GM19438 (cell line): Measurements from ENCODE around the gene LIMK1.

ENCODE experiments used
- ATAC-seq: cut with Tn5 transposase; IDR thresholded peaks from one replicate; pipeline ENCODE4 v1.9.1; 2021; ENCODE audit warnings: low read depth; ENCODE audit not compliant: unreplicated experiment

LIMK1 gene

GRCh38 chr7:74082770-74083116 is 861 bp upstream of the LIMK1 start:
- no peak for ATAC-seq

- peak; percentile 38 for ATAC-seq
Observed at GRCh38 chr7:74083928-74084721, 521 bp downstream of the LIMK1 start.

GRCh38 chr7:74084722-74085578 is 1.3 kb downstream of the LIMK1 start:
- ATAC-seq, result no peak

- no peak for ATAC-seq
Observed at GRCh38 chr7:74087791-74088453, 4.3 kb downstream of the LIMK1 start.

- no peak for ATAC-seq
Observed at GRCh38 chr7:74092321-74092963, 8.8 kb downstream of the LIMK1 start.

- peak; percentile 62 for ATAC-seq
Observed at GRCh38 chr7:74092964-74093471, 9.4 kb downstream of the LIMK1 start.

GRCh38 chr7:74093671-74094223 is 10.1 kb downstream of the LIMK1 start:
- ATAC-seq, result peak; percentile 18

- ATAC-seq, result peak; percentile 50
Observed at GRCh38 chr7:74094224-74095101, 10.9 kb downstream of the LIMK1 start.

GRCh38 chr7:74095135-74095534 is 11.5 kb downstream of the LIMK1 start:
- no peak for ATAC-seq

GRCh38 chr7:74097937-74098614 is 14.5 kb downstream of the LIMK1 start:
- no peak for ATAC-seq

GRCh38 chr7:74099031-74099430 is 15.4 kb downstream of the LIMK1 start:
- ATAC-seq, result no peak

GRCh38 chr7:74101061-74101681 is 17.6 kb downstream of the LIMK1 start:
- peak; percentile 89 for ATAC-seq

- no peak for ATAC-seq
Observed at GRCh38 chr7:74103219-74103772, 19.7 kb downstream of the LIMK1 start.

- ATAC-seq, result no peak
Observed at GRCh38 chr7:74104702-74105101, 21.1 kb downstream of the LIMK1 start.

GRCh38 chr7:74105992-74106391 is 22.4 kb downstream of the LIMK1 start:
- ATAC-seq, result no peak

- ATAC-seq, result no peak
Observed at GRCh38 chr7:74106846-74107245, 23.2 kb downstream of the LIMK1 start.

GRCh38 chr7:74115326-74115725 is 31.7 kb downstream of the LIMK1 start:
- no peak for ATAC-seq

GRCh38 chr7:74116356-74116755 is 32.8 kb downstream of the LIMK1 start:
- ATAC-seq, result no peak
